Neural cell (in vitro differentiated cells): ENCODE results near the gene MSH3.

Experiments used
- TAF1 ChIP-seq: IDR thresholded peaks from 2 replicates; pipeline ENCODE4 v1.6.1; 2012; ENCODE audit warnings: low read depth
- TF ChIP-seq, protein P1 (sequence below): fragments of 450-650 bp; IDR thresholded peaks from 2 replicates; pipeline ENCODE4 v1.5.1; 2014; ENCODE audit warnings: antibody characterized with exemption, mild to moderate bottlenecking, moderate library complexity; ENCODE audit not compliant: poor library complexity, severe bottlenecking

GRCh38 chr5:80816590-80816989, 162.1 kb downstream of the MSH3 start:
- TF ChIP-seq TAF1 = no peak
- TF ChIP-seq, protein P1, sequence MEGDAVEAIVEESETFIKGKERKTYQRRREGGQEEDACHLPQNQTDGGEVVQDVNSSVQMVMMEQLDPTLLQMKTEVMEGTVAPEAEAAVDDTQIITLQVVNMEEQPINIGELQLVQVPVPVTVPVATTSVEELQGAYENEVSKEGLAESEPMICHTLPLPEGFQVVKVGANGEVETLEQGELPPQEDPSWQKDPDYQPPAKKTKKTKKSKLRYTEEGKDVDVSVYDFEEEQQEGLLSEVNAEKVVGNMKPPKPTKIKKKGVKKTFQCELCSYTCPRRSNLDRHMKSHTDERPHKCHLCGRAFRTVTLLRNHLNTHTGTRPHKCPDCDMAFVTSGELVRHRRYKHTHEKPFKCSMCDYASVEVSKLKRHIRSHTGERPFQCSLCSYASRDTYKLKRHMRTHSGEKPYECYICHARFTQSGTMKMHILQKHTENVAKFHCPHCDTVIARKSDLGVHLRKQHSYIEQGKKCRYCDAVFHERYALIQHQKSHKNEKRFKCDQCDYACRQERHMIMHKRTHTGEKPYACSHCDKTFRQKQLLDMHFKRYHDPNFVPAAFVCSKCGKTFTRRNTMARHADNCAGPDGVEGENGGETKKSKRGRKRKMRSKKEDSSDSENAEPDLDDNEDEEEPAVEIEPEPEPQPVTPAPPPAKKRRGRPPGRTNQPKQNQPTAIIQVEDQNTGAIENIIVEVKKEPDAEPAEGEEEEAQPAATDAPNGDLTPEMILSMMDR = no peak
